Osteoblast (primary cell): Measurements from ENCODE around the gene IRX4. TPM values are rescaled to one million over a fixed set of nuclear protein-coding genes. Genes with fewer than 3 reads are reported as not detected.

Source experiments
- DNase-seq: peaks from one replicate; pipeline ENCODE4 v3.0.0; 2011; ENCODE audit warnings: low spot score, mixed read lengths; ENCODE audit not compliant: insufficient read length; ENCODE audit errors: missing footprints
- H2AFZ ChIP-seq: 2 replicates; pipeline ENCODE4 v1.6.0; 2011; ENCODE audit warnings: mild to moderate bottlenecking, low read length
- H3K27ac ChIP-seq: 2 replicates; pipeline ENCODE4 v1.5.1; 2011; ENCODE audit warnings: mild to moderate bottlenecking, low read depth, low read length, moderate library complexity
- H3K27me3 ChIP-seq: 2 replicates; pipeline ENCODE4 v1.6.0; 2012; ENCODE audit warnings: mild to moderate bottlenecking, control low read depth, inconsistent platforms, low read length, moderate library complexity; ENCODE audit not compliant: insufficient read depth
- H3K36me3 ChIP-seq: 2 replicates; pipeline ENCODE4 v1.5.1; 2011; ENCODE audit warnings: mild to moderate bottlenecking, low read length, control low read depth, moderate library complexity; ENCODE audit not compliant: insufficient read depth
- H3K4me1 ChIP-seq: 2 replicates; pipeline ENCODE4 v1.5.1; 2011; ENCODE audit warnings: mild to moderate bottlenecking, low read length, control low read depth, moderate library complexity; ENCODE audit not compliant: insufficient read depth
- H3K4me2 ChIP-seq: 2 replicates; pipeline ENCODE4 v1.6.0; 2011; ENCODE audit warnings: mild to moderate bottlenecking, low read length; ENCODE audit not compliant: insufficient read depth
- H3K4me3 ChIP-seq: fragments of 200-600 bp; sonication (generic); 3 replicates; pipeline ENCODE4 v1.5.1; 2012; ENCODE audit warnings: mild to moderate bottlenecking, low read length, inconsistent platforms; ENCODE audit not compliant: insufficient read depth
- H3K79me2 ChIP-seq: 2 replicates; pipeline ENCODE4 v1.6.0; 2012; ENCODE audit warnings: mild to moderate bottlenecking, low read length, control low read depth, inconsistent platforms; ENCODE audit not compliant: insufficient read depth
- H3K9me3 ChIP-seq: 2 replicates; pipeline ENCODE4 v1.5.1; 2011; ENCODE audit warnings: low read depth, low read length, control low read depth
- H4K20me1 ChIP-seq: 2 replicates; pipeline ENCODE4 v1.6.0; 2012; ENCODE audit warnings: mild to moderate bottlenecking, low read length, control low read depth; ENCODE audit not compliant: insufficient read depth
- CTCF ChIP-seq: IDR thresholded peaks from 2 replicates; pipeline ENCODE4 v1.5.1; 2011; ENCODE audit warnings: mild to moderate bottlenecking, low read depth, low read length, moderate library complexity; ENCODE audit errors: extremely low read depth
- total RNA-seq: library from RNA; depleted of rRNA; stranded (reverse); fragments of >200 nt; gene quantifications from 2 replicates; pipeline ENCODE4 v1.2.3, GENCODE V29; 2012

Gene IRX4
- total RNA-seq, 1 donor = not detected

GRCh38 chr5:1919750-1920149, 37.0 kb upstream of the IRX4 start:
- Histone ChIP-seq H3K27ac (no peak overlapping the region), H3K4me1 (no peaks in the 10 kb centered on the region), H3K27me3 (no peaks in the 10 kb centered on the region), H3K4me2 (no peak overlapping the region), H3K4me3 (no peak overlapping the region), H4K20me1 (no peaks in the 10 kb centered on the region), H3K36me3 (no peaks in the 10 kb centered on the region), H3K9me3 (no peaks in the 10 kb centered on the region), H2AFZ (no peak overlapping the region), H3K79me2 (no peaks in the 10 kb centered on the region)
- DNase-seq = no peak
- no peak for TF ChIP-seq CTCF

- Histone ChIP-seq H3K36me3 (no peaks in the 10 kb centered on the region), H3K79me2 (no peaks in the 10 kb centered on the region), H4K20me1 (no peaks in the 10 kb centered on the region), H3K9me3 (peaks cover 3% of the 10 kb centered on the region), H3K27ac (no peak overlapping the region), H3K4me3 (no peak overlapping the region), H3K27me3 (no peaks in the 10 kb centered on the region), H3K4me1 (no peaks in the 10 kb centered on the region), H3K4me2 (no peak overlapping the region), H2AFZ (no peak overlapping the region)
- DNase-seq = no peak
- no peak for TF ChIP-seq CTCF
Measured at GRCh38 chr5:1919209-1919566, 36.5 kb upstream of the IRX4 start.

GRCh38 chr5:1918488-1919208, 35.9 kb upstream of the IRX4 start:
- no peak overlapping the region for H3K27ac ChIP-seq
- TF ChIP-seq CTCF = no peak
- H4K20me1 ChIP-seq = no peaks in the 10 kb centered on the region
- H3K36me3 ChIP-seq = no peaks in the 10 kb centered on the region
- H3K9me3 ChIP-seq = peaks cover 3% of the 10 kb centered on the region
- no peak for DNase-seq
- no peak overlapping the region for H3K4me3 ChIP-seq
- H3K79me2 ChIP-seq = no peaks in the 10 kb centered on the region
- no peaks in the 10 kb centered on the region for H3K27me3 ChIP-seq
- no peak overlapping the region for H3K4me2 ChIP-seq
- H3K4me1 ChIP-seq = no peaks in the 10 kb centered on the region
- H2AFZ ChIP-seq = no peak overlapping the region

- Histone ChIP-seq H3K9me3 (peaks cover 3% of the 10 kb centered on the region), H4K20me1 (no peaks in the 10 kb centered on the region), H3K4me3 (no peak overlapping the region), H3K4me2 (no peak overlapping the region), H3K36me3 (no peaks in the 10 kb centered on the region), H3K4me1 (no peaks in the 10 kb centered on the region), H3K27ac (no peak overlapping the region), H3K27me3 (no peaks in the 10 kb centered on the region), H3K79me2 (no peaks in the 10 kb centered on the region), H2AFZ (no peak overlapping the region)
- no peak for DNase-seq
- no peak for TF ChIP-seq CTCF
Measured at GRCh38 chr5:1917830-1918487, 35.2 kb upstream of the IRX4 start.
